Effector CD4-positive, alpha-beta T cell (primary cell): ENCODE results near the gene TRAF4.

Source experiments
- DNase-seq: peaks from one replicate; pipeline ENCODE4 v3.0.0-alpha.2; 2020
- total RNA-seq: gene quantifications from one replicate; lab custom pipeline; 2026; lab: John Stamatoyannopoulos, UW

The TRAF4 gene, protein sequence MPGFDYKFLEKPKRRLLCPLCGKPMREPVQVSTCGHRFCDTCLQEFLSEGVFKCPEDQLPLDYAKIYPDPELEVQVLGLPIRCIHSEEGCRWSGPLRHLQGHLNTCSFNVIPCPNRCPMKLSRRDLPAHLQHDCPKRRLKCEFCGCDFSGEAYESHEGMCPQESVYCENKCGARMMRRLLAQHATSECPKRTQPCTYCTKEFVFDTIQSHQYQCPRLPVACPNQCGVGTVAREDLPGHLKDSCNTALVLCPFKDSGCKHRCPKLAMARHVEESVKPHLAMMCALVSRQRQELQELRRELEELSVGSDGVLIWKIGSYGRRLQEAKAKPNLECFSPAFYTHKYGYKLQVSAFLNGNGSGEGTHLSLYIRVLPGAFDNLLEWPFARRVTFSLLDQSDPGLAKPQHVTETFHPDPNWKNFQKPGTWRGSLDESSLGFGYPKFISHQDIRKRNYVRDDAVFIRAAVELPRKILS
- total RNA-seq, result 126 reads per million, percentile 86 among the genes with 10 or more reads in this experiment

- peak; percentile 65 for DNase-seq
These were observed at the start of gene TRAF4 for GRCh38 chr17:28743243-28744103. TSS of gene TRAF4 (plus strand) at chr17:28744011. CDS start at chr17:28744113, 102 bp downstream.

- DNase-seq, result no peak
These were observed 45.4 kb upstream of the TRAF4 start for GRCh38 chr17:28698253-28698941.

- DNase-seq, result no peak
These were observed 43.5 kb upstream of the TRAF4 start for GRCh38 chr17:28700278-28700677.

DNA sequence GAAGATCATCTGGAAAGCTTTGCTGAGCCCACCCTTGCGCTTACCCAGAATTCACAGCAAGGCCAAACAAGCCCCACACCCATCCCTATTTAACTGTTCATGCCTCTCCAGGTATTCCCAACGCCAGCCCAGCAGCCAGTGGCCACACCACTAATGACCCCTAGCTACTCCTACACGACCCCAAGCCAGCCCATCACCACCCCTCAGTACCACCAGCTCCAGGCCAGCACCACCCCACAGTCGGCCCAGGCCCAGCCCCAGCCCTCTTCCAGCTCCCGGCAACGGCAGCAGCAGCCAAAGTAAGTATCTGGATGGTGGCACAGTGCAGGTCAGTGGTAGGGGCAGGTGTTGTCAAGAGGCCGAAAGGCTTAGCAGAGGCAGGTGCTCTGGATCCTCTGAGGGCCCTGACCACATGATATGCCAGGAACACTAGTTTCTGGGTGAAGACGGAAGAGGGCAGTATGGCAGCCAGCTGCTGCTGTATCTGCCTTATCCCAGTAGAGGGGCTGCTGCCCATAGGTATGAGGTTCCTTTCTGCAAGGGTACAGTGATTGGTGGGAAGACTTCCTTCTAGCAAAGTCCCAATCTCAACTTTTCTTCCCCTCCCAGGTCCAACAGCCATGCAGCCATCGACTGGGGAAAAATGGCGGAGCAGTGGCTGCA, 42.9 kb upstream of the TRAF4 start:
- no peak for DNase-seq

- DNase-seq, result no peak
These were observed 41.6 kb upstream of the TRAF4 start for GRCh38 chr17:28702026-28702751.

DNA sequence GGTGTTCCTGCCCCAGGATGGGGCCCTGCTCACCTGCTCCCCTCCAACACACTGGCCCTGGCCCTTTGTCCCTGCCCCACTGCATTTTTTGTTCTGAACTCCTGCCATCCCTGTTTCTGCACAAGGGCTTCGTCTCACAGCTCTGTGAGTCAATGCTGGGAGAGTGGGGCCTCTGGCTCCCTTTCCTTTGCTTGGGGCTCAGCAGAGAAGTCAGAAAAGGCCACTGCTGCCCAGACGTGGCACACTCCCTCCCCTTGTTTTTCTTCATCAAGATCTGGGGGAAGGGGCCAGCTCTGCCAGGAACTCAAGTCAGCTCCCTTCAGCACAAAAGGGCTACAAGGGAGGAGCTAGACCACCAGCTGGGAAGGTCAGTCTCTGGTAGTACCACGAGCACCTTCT, 41.1 kb upstream of the TRAF4 start:
- DNase-seq, result no peak

DNA sequence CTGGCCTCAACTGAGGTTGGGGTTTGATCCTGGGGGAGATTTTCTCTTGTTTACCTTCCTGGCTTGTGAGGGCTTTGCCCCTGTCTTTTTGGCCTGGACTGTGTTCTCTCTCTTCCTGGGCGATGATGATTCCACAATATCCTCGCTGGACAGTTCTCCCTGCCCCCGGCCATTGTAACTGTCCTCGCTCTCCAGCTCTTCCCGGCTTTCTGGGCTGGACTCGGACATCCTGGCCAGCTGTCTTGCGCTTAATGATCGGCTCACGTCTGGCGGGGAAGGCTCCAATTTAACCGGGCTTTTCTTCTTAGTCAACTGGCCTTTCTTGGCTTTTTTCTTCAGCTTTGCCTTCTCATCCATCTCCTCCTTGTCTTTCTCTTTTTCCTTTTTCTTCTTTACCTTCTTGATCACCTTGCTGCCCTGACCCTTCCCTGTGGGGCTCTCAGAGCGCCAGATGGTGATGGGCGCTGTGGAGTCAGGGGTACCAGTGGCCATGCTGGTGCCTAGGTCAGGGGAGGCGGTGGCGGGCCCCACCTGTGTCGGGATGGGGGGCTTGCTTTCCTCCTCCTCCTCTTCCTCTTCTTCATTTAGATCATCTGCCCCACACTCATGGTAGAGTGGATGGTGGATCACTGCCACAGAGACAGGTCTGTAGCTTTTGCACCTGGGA, 40.1 kb upstream of the TRAF4 start:
- no peak for DNase-seq

- DNase-seq, result no peak
These were observed 39.5 kb upstream of the TRAF4 start for GRCh38 chr17:28704219-28704858.

- no peak for DNase-seq
These were observed 38.6 kb upstream of the TRAF4 start for GRCh38 chr17:28705074-28705659.

- DNase-seq, result no peak
These were observed 38.0 kb upstream of the TRAF4 start for GRCh38 chr17:28705728-28706334.

DNA sequence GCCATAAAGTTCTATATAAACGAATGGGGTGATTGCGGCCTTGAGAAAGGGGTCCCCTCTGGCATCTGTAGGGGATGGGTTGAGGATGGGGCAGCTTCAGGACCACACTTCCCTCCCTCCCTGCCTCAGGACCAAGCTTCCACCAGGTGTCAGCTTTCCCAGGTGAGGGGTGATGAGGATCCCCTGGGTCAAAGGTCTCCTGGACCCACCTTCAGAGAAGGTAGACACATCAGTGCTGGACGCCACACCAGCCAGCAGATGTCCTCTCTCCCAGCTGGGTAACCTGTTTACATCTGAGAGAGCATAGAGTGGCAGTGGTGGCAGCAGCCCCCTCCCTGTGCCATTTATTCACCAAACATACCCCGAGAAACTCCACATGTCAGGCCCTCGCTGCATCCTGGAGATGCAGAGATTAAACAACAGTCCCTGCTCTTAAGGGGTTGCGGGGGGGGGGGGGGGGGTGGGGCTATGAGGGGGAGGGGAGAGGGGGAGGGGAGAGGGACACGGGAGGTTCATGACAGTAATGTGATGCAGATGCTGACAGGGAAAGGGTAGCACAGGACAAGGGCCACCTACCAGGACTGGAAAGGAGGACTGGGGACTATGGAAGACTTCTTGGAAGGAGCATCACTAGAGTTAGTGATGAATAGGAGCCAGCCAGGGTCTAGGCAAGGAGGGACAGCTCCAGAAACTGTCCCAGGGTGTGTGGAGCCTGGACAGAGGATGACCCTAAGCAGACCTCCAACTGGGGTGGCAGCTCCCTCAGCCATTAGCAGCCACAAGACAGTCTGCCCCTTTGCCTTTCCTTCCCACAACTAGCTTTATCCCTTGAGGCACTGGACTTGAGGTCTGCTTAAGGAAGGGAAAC, 37.1 kb upstream of the TRAF4 start:
- no peak for DNase-seq

- DNase-seq, result no peak
These were observed 36.5 kb upstream of the TRAF4 start for GRCh38 chr17:28707339-28707720.

DNA sequence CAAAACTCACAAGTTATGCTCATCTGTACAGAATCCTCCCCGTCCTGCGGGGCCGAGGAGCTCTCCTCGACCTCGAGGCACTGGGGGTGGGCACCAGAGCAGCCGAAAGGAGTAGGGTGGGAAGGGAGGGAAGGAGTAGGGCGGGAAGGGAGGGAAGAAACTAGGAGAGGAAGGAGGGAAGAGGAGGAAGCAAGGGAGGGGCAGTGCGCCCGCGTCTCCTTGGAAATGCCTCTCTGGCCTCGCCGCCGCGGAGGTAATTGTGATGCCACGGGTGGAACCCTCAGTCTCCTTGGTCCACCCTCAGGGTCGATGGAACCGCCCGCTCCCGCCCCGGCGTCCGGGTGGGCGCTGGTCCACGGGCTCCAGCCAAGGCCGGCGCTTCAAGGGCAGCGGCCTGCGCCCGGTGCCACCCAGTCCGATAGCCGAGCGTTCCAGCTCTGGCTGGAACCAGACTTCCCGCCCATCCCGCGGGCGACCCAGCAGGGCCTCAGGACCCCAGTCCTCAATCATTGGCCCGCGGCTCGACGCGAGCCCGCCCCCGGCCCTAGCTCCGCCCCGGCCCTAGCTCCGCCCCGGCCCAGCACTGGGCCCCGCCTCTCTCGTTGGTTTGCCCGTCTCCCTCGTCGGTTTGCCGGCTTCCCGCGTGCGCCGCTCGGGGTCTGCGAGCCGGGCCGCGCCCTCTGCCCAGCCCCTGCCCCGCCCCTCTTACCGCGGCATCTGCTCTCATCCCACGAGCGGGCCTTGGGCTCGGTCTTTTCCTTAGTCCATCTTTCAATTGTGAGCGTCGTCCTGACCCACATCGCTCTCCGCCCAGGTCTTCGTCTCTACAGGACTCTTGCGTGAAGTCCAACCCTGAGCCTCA, 32.7 kb upstream of the TRAF4 start:
- peak; percentile 83 for DNase-seq

DNA sequence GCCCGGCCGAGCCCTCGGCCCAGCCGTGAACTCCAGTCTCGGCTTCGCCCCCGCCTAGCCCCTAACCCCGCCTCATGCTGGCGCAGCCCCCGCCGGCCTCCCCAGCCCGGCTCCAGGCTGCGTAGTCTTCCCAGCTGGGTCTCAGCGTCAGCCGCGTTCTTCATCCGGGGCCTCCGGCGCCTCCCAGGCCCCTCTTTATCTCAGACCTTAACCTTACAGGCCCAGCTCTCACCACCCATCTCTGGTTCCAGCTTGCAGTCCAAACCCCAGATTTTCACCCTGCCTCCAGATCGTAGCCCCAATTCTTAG, 32.1 kb upstream of the TRAF4 start, which contains the start of gene PROCA1:
Gene PROCA1 (minus strand): TSS at position 166 of the 309 bp plus-strand sequence. CDS start 228 bp downstream, outside the sequence.
- peak; percentile 30 for DNase-seq

DNA sequence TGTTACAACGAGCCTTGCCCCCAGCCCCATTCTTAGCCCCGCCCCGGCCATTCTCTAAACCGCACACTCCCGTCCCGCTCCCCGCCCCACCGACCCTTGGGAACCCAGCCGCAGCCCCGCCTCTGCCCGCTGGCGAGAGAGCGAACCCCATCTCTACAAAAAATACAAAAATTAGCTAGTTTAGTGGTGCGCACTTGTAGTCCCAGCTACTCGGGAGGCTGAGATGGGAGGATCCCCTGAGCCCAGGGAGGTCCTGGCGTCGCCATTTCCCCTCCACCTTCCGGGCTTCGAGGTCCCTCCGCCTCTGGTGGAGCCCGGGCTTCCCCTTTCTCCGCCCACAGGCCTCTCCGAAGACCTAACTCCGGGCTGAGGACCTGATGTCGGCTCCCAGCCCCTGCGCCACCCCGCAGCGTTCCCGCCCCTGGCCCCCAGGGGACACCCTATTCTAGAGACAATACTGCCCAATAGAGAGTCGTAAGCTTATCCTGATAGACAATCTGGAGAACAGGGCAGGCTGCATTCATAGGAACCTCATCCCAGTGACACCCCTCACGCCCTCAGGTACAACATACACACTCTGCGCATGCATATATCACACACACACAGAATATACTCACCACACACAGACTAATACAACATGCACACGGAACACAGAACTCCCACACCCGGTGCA, 31.6 kb upstream of the TRAF4 start:
- peak; percentile 46 for DNase-seq

DNA sequence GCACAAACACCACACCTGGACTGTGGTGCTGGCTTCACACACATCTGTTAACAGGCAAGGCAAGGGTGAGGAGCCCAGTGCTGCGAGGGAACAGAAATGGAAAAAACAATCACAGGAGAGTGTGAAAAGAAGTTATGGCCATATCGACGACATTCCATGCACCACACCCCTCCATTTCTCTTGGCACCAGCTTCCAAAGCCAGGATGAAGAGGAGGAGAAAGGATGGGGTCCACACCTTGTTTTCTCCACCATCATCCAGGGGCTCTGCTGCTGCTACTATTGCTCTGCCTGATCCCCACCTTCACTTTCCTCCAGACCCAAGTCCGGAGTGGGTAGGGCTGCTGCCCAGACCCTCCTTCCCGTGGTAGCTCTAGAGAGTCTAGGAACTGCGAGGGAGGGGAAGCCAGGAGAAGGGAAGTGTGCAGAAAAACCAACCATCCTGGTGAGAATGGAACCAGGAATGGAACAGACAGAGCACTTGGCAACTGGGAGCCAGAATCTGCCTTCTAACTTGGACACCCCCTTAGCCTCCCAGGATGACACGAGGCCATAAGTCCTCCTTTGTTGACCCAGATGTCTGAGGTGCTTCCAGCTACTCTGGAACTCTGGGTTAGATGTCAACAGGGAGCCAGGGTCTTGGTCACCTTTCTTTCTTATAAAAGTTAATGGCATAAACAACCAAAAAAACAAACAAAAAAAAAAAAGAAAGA, 31.0 kb upstream of the TRAF4 start:
- no peak for DNase-seq

GRCh38 chr17:28714281-28714680, 29.5 kb upstream of the TRAF4 start:
- DNase-seq, result no peak
